HG03442 (cell line): ENCODE results near the gene TSPAN31.
A peak's percentile ranks its signal among the peaks of the same experiment; 100 is the strongest.

ENCODE experiments used
- ATAC-seq: cut with Tn5 transposase; IDR thresholded peaks from one replicate; pipeline ENCODE4 v1.9.1; 2021; ENCODE audit warnings: mild to moderate bottlenecking, moderate library complexity; ENCODE audit not compliant: unreplicated experiment

Gene TSPAN31

GRCh38 chr12:57735198-57735855, 9.5 kb upstream of the TSPAN31 start:
- no peak for ATAC-seq

- ATAC-seq = no peak
Measured at GRCh38 chr12:57735952-57736740, 8.7 kb upstream of the TSPAN31 start.

GRCh38 chr12:57736741-57737466, 7.9 kb upstream of the TSPAN31 start:
- no peak for ATAC-seq

- ATAC-seq = no peak
Measured at GRCh38 chr12:57737467-57738460, 7.1 kb upstream of the TSPAN31 start.

- ATAC-seq = no peak
Measured at GRCh38 chr12:57738661-57739237, 6.1 kb upstream of the TSPAN31 start, which contains the start of gene AGAP2. AGAP2 (minus strand) TSS chr12:57738742; CDS start chr12:57738246, 496 bp downstream.

- ATAC-seq = no peak
Measured at GRCh38 chr12:57739387-57739786, 5.5 kb upstream of the TSPAN31 start.

GRCh38 chr12:57739914-57740538, 4.8 kb upstream of the TSPAN31 start:
- no peak for ATAC-seq

GRCh38 chr12:57740656-57741412, 4.0 kb upstream of the TSPAN31 start:
- ATAC-seq = peak; percentile 47

GRCh38 chr12:57741413-57741789, 3.4 kb upstream of the TSPAN31 start:
- no peak for ATAC-seq

- peak; percentile 54 for ATAC-seq
Measured at GRCh38 chr12:57741844-57742738, 2.7 kb upstream of the TSPAN31 start.

GRCh38 chr12:57743769-57744168, 1.1 kb upstream of the TSPAN31 start:
- ATAC-seq = no peak

- ATAC-seq = peak; percentile 27
Measured at GRCh38 chr12:57744194-57744776, 554 bp upstream of the TSPAN31 start.

- no peak for ATAC-seq
Measured at GRCh38 chr12:57745485-57745881, 644 bp downstream of the TSPAN31 start.

- no peak for ATAC-seq
Measured at GRCh38 chr12:57746025-57746424, 1.2 kb downstream of the TSPAN31 start.

GRCh38 chr12:57749061-57749460, 4.2 kb downstream of the TSPAN31 start:
- no peak for ATAC-seq

GRCh38 chr12:57750561-57751431, 6.0 kb downstream of the TSPAN31 start:
- ATAC-seq = no peak

GRCh38 chr12:57751432-57751787, 6.6 kb downstream of the TSPAN31 start:
- no peak for ATAC-seq
